ENCODE data around the gene NAALAD2.

Gene NAALAD2

GRCh38 chr11:90221803-90222458 lies 87.5 kb downstream of the NAALAD2 start:
- H2AFZ ChIP-seq (ENCODE audit: low read length): peak overlapping the region; percentile 97
- H3K9me2 ChIP-seq (replicated peaks; ENCODE audit: insufficient read depth, low read length): no peaks in the 10 kb centered on the region
- peaks cover 7% of the 10 kb centered on the region; the same call in 1 of the 2 replicates for H3K36me3 ChIP-seq (replicated peaks; ENCODE audit: insufficient read depth, low read length)
- peaks cover 66% of the 10 kb centered on the region for H3K79me2 ChIP-seq (ENCODE audit: low read length)
- peak overlapping the region; percentile 92 for H3K4me3 ChIP-seq (ENCODE audit: low read length)
- H3K27me3 ChIP-seq (replicated peaks; ENCODE audit: insufficient read depth, low read length): no peaks in the 10 kb centered on the region
- H3K9ac ChIP-seq (ENCODE audit: low read length): peak overlapping the region; percentile 71
- H3F3A ChIP-seq (ENCODE audit: insufficient read depth, low read length): no peaks in the 10 kb centered on the region
- peak overlapping the region; percentile 63; the same call in 1 of the 2 replicates for H3K27ac ChIP-seq (ENCODE audit: low read length)
- H4K20me1 ChIP-seq (ENCODE audit: insufficient read depth, low read length): peaks cover 13% of the 10 kb centered on the region; the same call in 1 of the 2 replicates
- H3K9me3 ChIP-seq (replicated peaks; ENCODE audit: insufficient read depth, low read length): no peaks in the 10 kb centered on the region
- peak; percentile 9 for DNase-seq
- peak overlapping the region; percentile 80 for H3K4me2 ChIP-seq (ENCODE audit: low read depth, low read length)
- TF ChIP-seq EZH2 (optimal IDR thresholded peaks at IDR 0.05; ENCODE audit: low read depth, low read length): no peak
- TF ChIP-seq CTCF (IDR thresholded peaks at IDR 0.05; ENCODE audit: low read length): no peak
- TF ChIP-seq EZH2phosphoT487 (IDR thresholded peaks at IDR 0.05; ENCODE audit: low read length): no peak
- H3K4me1 ChIP-seq (ENCODE audit: low read length): peaks cover 19% of the 10 kb centered on the region; the same call in 1 of the 2 replicates

GRCh38 chr11:90222459-90223247 lies 88.2 kb downstream of the NAALAD2 start, which contains the start of gene CHORDC1:
TSS of gene CHORDC1 (minus strand) at chr11:90223049. CDS start at chr11:90222954, 95 bp downstream.
- H3K27ac ChIP-seq (ENCODE audit: low read length): peak within 1 kb of the TSS; percentile 63; the same call in 1 of the 2 replicates
- DNase-seq: peak; percentile 95
- H3K4me3 ChIP-seq (ENCODE audit: low read length): peak within 1 kb of the TSS; percentile 92
- peaks cover 7% of the 10 kb centered on the region; the same call in 1 of the 2 replicates for H3K36me3 ChIP-seq (replicated peaks; ENCODE audit: insufficient read depth, low read length)
- H3K4me2 ChIP-seq (ENCODE audit: low read depth, low read length): peak within 1 kb of the TSS; percentile 84
- peaks cover 19% of the 10 kb centered on the region; the same call in 1 of the 2 replicates for H3K4me1 ChIP-seq (ENCODE audit: low read length)
- no peaks in the 10 kb centered on the region for H3F3A ChIP-seq (ENCODE audit: insufficient read depth, low read length)
- no peak for TF ChIP-seq EZH2 (optimal IDR thresholded peaks at IDR 0.05; ENCODE audit: low read depth, low read length)
- no peak for TF ChIP-seq CTCF (IDR thresholded peaks at IDR 0.05; ENCODE audit: low read length)
- no peak for TF ChIP-seq EZH2phosphoT487 (IDR thresholded peaks at IDR 0.05; ENCODE audit: low read length)
- H3K9me2 ChIP-seq (replicated peaks; ENCODE audit: insufficient read depth, low read length): no peaks in the 10 kb centered on the region
- H3K79me2 ChIP-seq (ENCODE audit: low read length): peaks cover 59% of the 10 kb centered on the region
- peak within 1 kb of the TSS; percentile 97 for H2AFZ ChIP-seq (ENCODE audit: low read length)
- peaks cover 13% of the 10 kb centered on the region; the same call in 1 of the 2 replicates for H4K20me1 ChIP-seq (ENCODE audit: insufficient read depth, low read length)
- H3K9ac ChIP-seq (ENCODE audit: low read length): peak within 1 kb of the TSS; percentile 71
- no peaks in the 10 kb centered on the region for H3K27me3 ChIP-seq (replicated peaks; ENCODE audit: insufficient read depth, low read length)
- H3K9me3 ChIP-seq (replicated peaks; ENCODE audit: insufficient read depth, low read length): no peaks in the 10 kb centered on the region

- Histone ChIP-seq H3K27ac (ENCODE audit: low read length) (peak overlapping the region; percentile 63; the same call in 1 of the 2 replicates), H3K9me2 (replicated peaks; ENCODE audit: insufficient read depth, low read length) (no peaks in the 10 kb centered on the region), H2AFZ (ENCODE audit: low read length) (peak overlapping the region; percentile 97), H3K36me3 (replicated peaks; ENCODE audit: insufficient read depth, low read length) (peaks cover 7% of the 10 kb centered on the region; the same call in 1 of the 2 replicates), H3K4me3 (ENCODE audit: low read length) (peak overlapping the region; percentile 92), H3K4me2 (ENCODE audit: low read depth, low read length) (peak overlapping the region; percentile 84), H3K9ac (ENCODE audit: low read length) (peak overlapping the region; percentile 71), H3K9me3 (replicated peaks; ENCODE audit: insufficient read depth, low read length) (no peaks in the 10 kb centered on the region), H3K79me2 (ENCODE audit: low read length) (peaks cover 53% of the 10 kb centered on the region), H3K27me3 (replicated peaks; ENCODE audit: insufficient read depth, low read length) (no peaks in the 10 kb centered on the region), H3K4me1 (ENCODE audit: low read length) (peaks cover 19% of the 10 kb centered on the region; the same call in 1 of the 2 replicates), H3F3A (ENCODE audit: insufficient read depth, low read length) (no peaks in the 10 kb centered on the region), H4K20me1 (ENCODE audit: insufficient read depth, low read length) (peaks cover 13% of the 10 kb centered on the region; the same call in 1 of the 2 replicates)
- TF ChIP-seq EZH2 (optimal IDR thresholded peaks at IDR 0.05; ENCODE audit: low read depth, low read length) (no peak), CTCF (IDR thresholded peaks at IDR 0.05; ENCODE audit: low read length) (no peak), EZH2phosphoT487 (IDR thresholded peaks at IDR 0.05; ENCODE audit: low read length) (no peak)
- no peak for DNase-seq
Observed at GRCh38 chr11:90223248-90223585, 88.8 kb downstream of the NAALAD2 start.

All from MM.1S (cell line).